ENCODE results near the gene ATXN1. TPM values are rescaled to one million over a fixed set of nuclear protein-coding genes. Genes with fewer than 3 reads are reported as not detected.

The ATXN1 gene
- total and polyA plus RNA-seq, 2 experiments from 2014 or later = 14.2 to 20.1 TPM

GRCh38 chr6:16521528-16521927, 239.7 kb downstream of the ATXN1 start:
- Histone ChIP-seq H4K20me1 (ENCODE audit: insufficient read depth) (no peaks in the 10 kb centered on the region), H3K27me3 (replicated peaks; ENCODE audit: insufficient read depth) (no peaks in the 10 kb centered on the region), H3K9ac (no peak overlapping the region), H3K9me3 (ENCODE audit: low read depth) (no peaks in the 10 kb centered on the region), H2AFZ (no peak overlapping the region), H3K4me1 (ENCODE audit: insufficient read depth) (peaks cover 12% of the 10 kb centered on the region), H3K79me2 (ENCODE audit: insufficient read depth) (peaks cover 29% of the 10 kb centered on the region), H3K36me3 (ENCODE audit: low read depth) (no peaks in the 10 kb centered on the region; the same call in 1 of the 2 replicates), H3K4me2 (ENCODE audit: unreplicated experiment) (no peak overlapping the region), H3F3A (ENCODE audit: insufficient read depth) (peaks cover 33% of the 10 kb centered on the region), H3K9me2 (ENCODE audit: insufficient read depth) (no peaks in the 10 kb centered on the region), H3K4me3 (no peak overlapping the region), H3K27ac (no peak overlapping the region)
- no peak for DNase-seq
- in situ Hi-C loops (cut with MboI) = loop anchor here (25.0 kb wide), 1 partner anchor 566 kb away; no protein-coding TSS in a partner anchor
- TF ChIP-seq EZH2 (IDR thresholded peaks at IDR 0.05; ENCODE audit: insufficient read depth, poor library complexity, severe bottlenecking) (no peak), EZH2phosphoT487 (IDR thresholded peaks at IDR 0.05; ENCODE audit: insufficient read depth, low read depth) (no peak)
- WGBS, 2 experiments (ENCODE audit: low coverage in 1 of 2, low lambda C conversion rate in 2 of 2, missing lambda C conversion rate in 2 of 2) = 84 to 92% methylated on average over 7 of the region's 7 CpGs

- 96 to 98% methylated on average over 9 of the region's 9 CpGs for WGBS, 2 experiments (ENCODE audit: low coverage in 1 of 2, low lambda C conversion rate in 2 of 2, missing lambda C conversion rate in 2 of 2)
- Histone ChIP-seq H3K4me3 (no peak overlapping the region), H3F3A (ENCODE audit: insufficient read depth) (peaks cover 25% of the 10 kb centered on the region), H4K20me1 (ENCODE audit: insufficient read depth) (no peaks in the 10 kb centered on the region), H3K4me2 (ENCODE audit: unreplicated experiment) (no peak overlapping the region), H3K9me2 (ENCODE audit: insufficient read depth) (no peaks in the 10 kb centered on the region), H3K79me2 (ENCODE audit: insufficient read depth) (peaks cover 30% of the 10 kb centered on the region; the same call in 1 of the 2 replicates), H3K36me3 (ENCODE audit: low read depth) (no peaks in the 10 kb centered on the region; the same call in 1 of the 2 replicates), H3K27me3 (replicated peaks; ENCODE audit: insufficient read depth) (no peaks in the 10 kb centered on the region), H3K9ac (no peak overlapping the region), H3K9me3 (ENCODE audit: low read depth) (no peaks in the 10 kb centered on the region), H3K4me1 (ENCODE audit: insufficient read depth) (peaks cover 12% of the 10 kb centered on the region), H3K27ac (no peak overlapping the region), H2AFZ (no peak overlapping the region)
- TF ChIP-seq EZH2phosphoT487 (IDR thresholded peaks at IDR 0.05; ENCODE audit: insufficient read depth, low read depth) = no peak
- no peak for TF ChIP-seq EZH2 (IDR thresholded peaks at IDR 0.05; ENCODE audit: insufficient read depth, poor library complexity, severe bottlenecking)
- in situ Hi-C loops (cut with MboI) = loop anchor here (10.0 to 25.0 kb wide), 2 partner anchors 245 to 568 kb away; partner anchors contain the start of gene ATXN1
- no peak for DNase-seq
Observed at GRCh38 chr6:16519265-16520242, 241.7 kb downstream of the ATXN1 start.

DNA sequence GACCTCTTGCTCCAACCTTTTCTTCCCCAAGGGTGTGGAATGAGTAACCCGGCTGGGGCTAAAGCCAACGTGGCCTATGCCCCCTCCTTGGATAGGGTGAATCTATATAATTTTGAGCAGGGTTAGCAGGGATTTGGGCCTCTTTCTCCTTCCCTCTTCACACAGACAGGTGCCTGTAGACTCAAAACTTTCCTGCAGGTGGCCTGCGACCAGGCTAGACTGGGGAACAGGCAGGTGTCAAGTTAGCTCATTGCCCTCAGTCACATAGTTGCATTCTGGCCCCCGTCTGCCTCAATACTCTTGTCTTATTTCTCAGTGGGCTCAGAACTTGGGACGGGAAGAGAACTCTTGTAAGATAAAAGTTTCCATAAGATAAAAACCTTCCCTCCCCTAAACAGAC, 243.0 kb downstream of the ATXN1 start:
- H3K27me3 ChIP-seq (replicated peaks; ENCODE audit: insufficient read depth) = no peaks in the 10 kb centered on the region
- peaks cover 16% of the 10 kb centered on the region for H3F3A ChIP-seq (ENCODE audit: insufficient read depth)
- no peaks in the 10 kb centered on the region for H4K20me1 ChIP-seq (ENCODE audit: insufficient read depth)
- WGBS, 2 experiments (ENCODE audit: low coverage in 1 of 2, low lambda C conversion rate in 2 of 2, missing lambda C conversion rate in 2 of 2) = 94 to 98% methylated on average over 5 of the region's 5 CpGs
- no peak for DNase-seq
- H3K4me3 ChIP-seq = no peak overlapping the region
- no peaks in the 10 kb centered on the region for H3K9me3 ChIP-seq (ENCODE audit: low read depth)
- no peak for TF ChIP-seq EZH2phosphoT487 (IDR thresholded peaks at IDR 0.05; ENCODE audit: insufficient read depth, low read depth)
- no peak for TF ChIP-seq EZH2 (IDR thresholded peaks at IDR 0.05; ENCODE audit: insufficient read depth, poor library complexity, severe bottlenecking)
- no peak overlapping the region for H3K27ac ChIP-seq
- no peaks in the 10 kb centered on the region; the same call in 1 of the 2 replicates for H3K36me3 ChIP-seq (ENCODE audit: low read depth)
- in situ Hi-C loops (cut with MboI) = loop anchor here (10.0 to 25.0 kb wide), 2 partner anchors 247 to 569 kb away; partner anchors contain the start of gene ATXN1
- H3K79me2 ChIP-seq (ENCODE audit: insufficient read depth) = peaks cover 30% of the 10 kb centered on the region; the same call in 1 of the 2 replicates
- H2AFZ ChIP-seq = no peak overlapping the region
- H3K4me2 ChIP-seq (ENCODE audit: unreplicated experiment) = no peak overlapping the region
- no peaks in the 10 kb centered on the region for H3K9me2 ChIP-seq (ENCODE audit: insufficient read depth)
- peaks cover 5% of the 10 kb centered on the region; the same call in 1 of the 2 replicates for H3K4me1 ChIP-seq (ENCODE audit: insufficient read depth)
- H3K9ac ChIP-seq = no peak overlapping the region

GRCh38 chr6:16514249-16514648, 247.0 kb downstream of the ATXN1 start:
- in situ Hi-C loops (cut with MboI) = loop anchor here (10.0 to 25.0 kb wide), 2 partner anchors 251 to 573 kb away; partner anchors contain the start of gene ATXN1
- H3K9ac ChIP-seq = no peak overlapping the region
- H3K27ac ChIP-seq = no peak overlapping the region

More at GRCh38 chr6:16514249-16514648, 247.0 kb downstream of the ATXN1 start:
- DNase-seq = peak; percentile 68
- Histone ChIP-seq H3F3A (ENCODE audit: insufficient read depth) (no peaks in the 10 kb centered on the region), H3K36me3 (ENCODE audit: low read depth) (no peaks in the 10 kb centered on the region; the same call in 1 of the 2 replicates), H3K9me2 (ENCODE audit: insufficient read depth) (no peaks in the 10 kb centered on the region), H3K27me3 (replicated peaks; ENCODE audit: insufficient read depth) (no peaks in the 10 kb centered on the region), H3K4me1 (ENCODE audit: insufficient read depth) (0 out of 2 replicates have a peak, but pooled peaks cover 3% of the 10 kb centered on the region), H3K4me3 (no peak overlapping the region), H3K9me3 (ENCODE audit: low read depth) (no peaks in the 10 kb centered on the region), H3K4me2 (ENCODE audit: unreplicated experiment) (no peak overlapping the region), H3K79me2 (ENCODE audit: insufficient read depth) (peaks cover 34% of the 10 kb centered on the region; the same call in 1 of the 2 replicates), H2AFZ (no peak overlapping the region), H4K20me1 (ENCODE audit: insufficient read depth) (no peaks in the 10 kb centered on the region)
- WGBS, 2 experiments (ENCODE audit: low coverage in 1 of 2, low lambda C conversion rate in 2 of 2, missing lambda C conversion rate in 2 of 2) = 55 to 62% methylated on average over 8 of the region's 8 CpGs
- TF ChIP-seq EZH2 (IDR thresholded peaks at IDR 0.05; ENCODE audit: insufficient read depth, poor library complexity, severe bottlenecking) (no peak), EZH2phosphoT487 (IDR thresholded peaks at IDR 0.05; ENCODE audit: insufficient read depth, low read depth) (no peak)

Data from GM23248 (cell line).